ENCODE measurements around the gene MAG.
"Not testable (repeated sequence)": the region's sequence is repeated elsewhere in the genome, so short reads cannot be mapped to it uniquely, and the experiment has no call there.

- not testable (repeated sequence) for TF ChIP-seq CTCF (IDR thresholded peaks at IDR 0.05; ENCODE audit: low read depth, low read length); EZH2phosphoT487 (IDR thresholded peaks at IDR 0.05; ENCODE audit: low read depth)
These were observed 68.1 kb downstream of the MAG start for GRCh38 chr19:35360081-35360480.

All from OCI-LY3 (cell line).